GM12878 (cell line): Measurements from ENCODE around the gene LRRK1. TPM values are rescaled to one million over a fixed set of nuclear protein-coding genes. Genes with fewer than 3 reads are reported as not detected.

Experiments used
- ATAC-seq: fragments of 200-7000 bp; cut with Tn5 transposase; 3 replicates; pipeline ENCODE4 v1.9.1; 2020; ENCODE audit warnings: mild to moderate bottlenecking, moderate library complexity
- BruUV-seq: library from RNA; stranded (reverse); fragments of 400-500 nt; replicated peaks from 2 replicates; lab custom pipeline; 2021; lab: Mats Ljungman, UMichigan
- CTCF ChIA-PET: fragments of 300-600 bp; sonication (Branson Sonifier 250); formaldehyde crosslinking; extraction: SDS; loops from one replicate; lab custom pipeline; 2021; ENCODE audit warnings: inconsistent platforms; lab: Yijun Ruan, JAX
- POLR2A ChIA-PET: fragments of 350-600 bp; formaldehyde crosslinking; extraction: SDS; loops from one replicate; lab custom pipeline; 2021; ENCODE audit warnings: inconsistent platforms; lab: Charles Lee
- RAD21 ChIA-PET: fragments of 300-600 bp; sonication (Branson Sonifier 250); formaldehyde crosslinking; loops from one replicate; lab custom pipeline; 2023; ENCODE audit warnings: antibody characterized with exemption; ENCODE audit not compliant: unreplicated experiment; lab: Charles Lee
- SMC1A ChIA-PET: fragments of 300-600 bp; sonication (Branson Sonifier 250); formaldehyde crosslinking; loops from one replicate; lab custom pipeline; 2023; ENCODE audit not compliant: unreplicated experiment, uncharacterized antibody; lab: Charles Lee
- DNase-seq: peaks from one replicate; pipeline ENCODE4 v3.0.0-alpha.2; 2011; ENCODE audit warnings: low read depth, low spot score
- FAIRE-seq: peaks from 3 replicates; lab custom pipeline; 2011; peaks lifted over from hg19 to GRCh38; lab: Jason Lieb, UNC
- H2AFZ ChIP-seq: 2 replicates; pipeline ENCODE4 v1.6.0; 2011; ENCODE audit warnings: low read depth, low read length, control low read depth; ENCODE audit not compliant: control insufficient read depth
- H3K27ac ChIP-seq: 2 replicates; pipeline ENCODE4 v1.5.1; 2011; ENCODE audit warnings: control low read depth; ENCODE audit not compliant: control insufficient read depth, insufficient read depth
- H3K27me3 ChIP-seq, 2 experiments: replicated peaks in 1 of 2; 2 replicates each; pipeline versions ENCODE4 v1.6.0 to v1.6.1; 2011; ENCODE audit warnings: low read length in 1 of 2; ENCODE audit not compliant: control insufficient read depth in 2 of 2, insufficient read depth in 2 of 2
- H3K36me3 ChIP-seq, 2 experiments: 2 replicates each; pipeline ENCODE4 v1.5.1; 2011; ENCODE audit warnings: low read length in 1 of 2; ENCODE audit not compliant: control insufficient read depth in 2 of 2, insufficient read depth in 2 of 2
- H3K4me1 ChIP-seq: 2 replicates; pipeline ENCODE4 v1.6.1; 2011; ENCODE audit warnings: mild to moderate bottlenecking, low read length, moderate library complexity, mixed read lengths; ENCODE audit not compliant: control insufficient read depth, insufficient read depth
- H3K4me2 ChIP-seq: 2 replicates; pipeline ENCODE4 v1.6.0; 2011; ENCODE audit warnings: control low read depth; ENCODE audit not compliant: control insufficient read depth, insufficient read depth
- H3K4me3 ChIP-seq: fragments of 200-600 bp; sonication (generic); 2 replicates; pipeline ENCODE4 v1.5.1; 2016
- H3K79me2 ChIP-seq: 2 replicates; pipeline ENCODE4 v1.6.0; 2011; ENCODE audit warnings: low read length; ENCODE audit not compliant: control insufficient read depth, insufficient read depth
- H3K9ac ChIP-seq: 2 replicates; pipeline ENCODE4 v1.8.0; 2011; ENCODE audit warnings: low read length, control low read depth, mixed read lengths; ENCODE audit not compliant: control insufficient read depth, insufficient read depth
- H3K9me3 ChIP-seq: replicated peaks from 3 replicates; pipeline ENCODE4 v1.5.1; 2011; ENCODE audit warnings: mild to moderate bottlenecking, low read length; ENCODE audit not compliant: control insufficient read depth, insufficient read depth
- H4K20me1 ChIP-seq: 2 replicates; pipeline ENCODE4 v1.6.0; 2011; ENCODE audit not compliant: control insufficient read depth, insufficient read depth
- BHLHE40 ChIP-seq, 2 experiments: fragments of 450-650 bp in 1 of 2; IDR thresholded peaks; 2 replicates each; pipeline ENCODE4 v1.6.1; 2011 to 2017; ENCODE audit warnings: low read depth in 2 of 2, borderline replicate concordance in 1 of 2, improper control_type of control experiment in 1 of 2, low read length in 1 of 2, mild to moderate bottlenecking in 1 of 2
- CREM ChIP-seq: IDR thresholded peaks from 2 replicates; pipeline ENCODE4 v1.6.1; 2014; ENCODE audit warnings: antibody characterized with exemption, low read depth
- HDAC6 ChIP-seq: fragments of 200-600 bp; sonication (generic); IDR thresholded peaks from one replicate; pipeline ENCODE4 v1.8.0; 2017; ENCODE audit warnings: antibody characterized with exemption; ENCODE audit not compliant: unreplicated experiment
- JUND ChIP-seq: IDR thresholded peaks from 2 replicates; pipeline ENCODE4 v1.6.1; 2012; ENCODE audit warnings: low read depth, mild to moderate bottlenecking, low read length, improper control_type of control experiment, moderate library complexity
- RBBP5 ChIP-seq: fragments of 200-600 bp; sonication (generic); conservative IDR thresholded peaks from 2 replicates; pipeline ENCODE4 v1.6.1; 2016
- RCOR1 ChIP-seq: conservative IDR thresholded peaks from 2 replicates; pipeline ENCODE4 v1.6.1; 2012; ENCODE audit warnings: low read depth, low read length, improper control_type of control experiment
- ZNF24 ChIP-seq: fragments of 450-650 bp; IDR thresholded peaks from 2 replicates; pipeline ENCODE4 v1.6.1; 2017; ENCODE audit warnings: antibody characterized with exemption, mild to moderate bottlenecking
- ZNF622 ChIP-seq: fragments of 450-650 bp; IDR thresholded peaks from 2 replicates; pipeline ENCODE4 v1.6.1; 2017; ENCODE audit warnings: mild to moderate bottlenecking, inconsistent platforms
- WGBS: methylation state at CpG from one replicate; pipeline ENCODE4 v1.1.6; 2016; ENCODE audit warnings: low lambda C conversion rate; ENCODE audit not compliant: insufficient replicate concordance, insufficient coverage; ENCODE audit errors: missing lambda C conversion rate; 5-methylcytosine and 5-hydroxymethylcytosine counted together
- in situ Hi-C: fragments of 300-500 bp; cut with MboI; formaldehyde crosslinking; loops from 9 replicates; pipeline ENCODE4 v1.14.3; 2018; ENCODE audit warnings: mixed read lengths
- intact Hi-C: fragments of 100-400 bp; cut with micrococcal nuclease; formaldehyde crosslinking; loops from one replicate; pipeline ENCODE4 v1.14.2; 2022; ENCODE audit not compliant: unreplicated experiment
- polyA plus RNA-seq, 11 experiments: library from polyadenylated mRNA; depleted of rRNA in 4 of 11; unstranded in 6 of 11; stranded (reverse) in 5 of 11; fragments of >200 nt; fragmentation: Nextera tagmentation in 4 of 11; fragmentation: Illumina TruSeq in 1 of 11; extraction: Ambion mirVana in 4 of 11; extraction: Trizol in 1 of 11; gene quantifications; 1 replicate in 1 of 11; 2 replicates in 10 of 11; pipeline versions ENCODE4 v1.2.1 to v1.2.3, GENCODE V29; 2011 to 2016; ENCODE audit warnings: inconsistent platforms in 2 of 11, missing spikeins in 2 of 11, low read depth in 1 of 11
- total RNA-seq, 4 experiments: library from RNA; depleted of rRNA in 3 of 4; stranded (reverse); fragments of >200 nt in 3 of 4; fragmentation: Illumina TruSeq in 1 of 4; extraction: Trizol in 1 of 4; gene quantifications; 2 replicates each; pipeline versions ENCODE4 v1.2.1 to v1.2.3, GENCODE V29; 2013 to 2021
- TF ChIP-seq, protein P1 (sequence below): IDR thresholded peaks from 2 replicates; pipeline ENCODE4 v1.6.1; 2011; ENCODE audit warnings: borderline replicate concordance, low read depth, mild to moderate bottlenecking, moderate library complexity, mixed read lengths, low read length; ENCODE audit not compliant: insufficient read depth; ENCODE audit errors: extremely low read length

The LRRK1 gene
- total and polyA plus RNA-seq, 10 of the 15 experiments (the other 5 are each of a cell fraction or from before 2014, with no cell fraction given) = 2.2 to 58.3 (median 17.9) TPM

DNA sequence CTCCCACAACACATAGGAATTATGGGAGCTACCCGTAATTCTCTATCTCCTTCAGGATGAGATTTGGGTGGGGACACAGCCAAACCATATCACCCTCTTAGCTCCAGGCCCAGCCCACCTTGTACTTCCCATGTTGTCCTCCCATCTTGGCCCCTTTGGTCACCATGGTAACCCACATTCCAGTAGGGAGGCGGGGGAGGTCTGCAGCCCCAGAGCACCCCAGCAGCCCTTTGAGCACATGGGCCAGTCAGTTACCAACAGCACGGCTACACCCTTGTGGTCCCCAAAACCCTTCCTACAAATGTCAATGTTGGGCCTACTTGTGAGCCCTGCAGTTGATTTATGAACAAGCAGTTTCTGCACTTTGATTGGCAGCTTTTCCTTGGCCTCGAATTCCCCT, 84.5 kb downstream of the LRRK1 start:
- FAIRE-seq = no peak
- Histone ChIP-seq H3K9me3 (peaks cover 4% of the 10 kb centered on the region; the same call in 2 of the 3 replicates), H3K9ac (no peak overlapping the region), H3K27me3 (no peaks in the 10 kb centered on the region), H3K4me2 (no peak overlapping the region), H4K20me1 (no peaks in the 10 kb centered on the region), H3K4me3 (no peak overlapping the region), H3K27ac (no peak overlapping the region), H2AFZ (no peak overlapping the region), H3K79me2 (no peaks in the 10 kb centered on the region), H3K4me1 (peaks cover 11% of the 10 kb centered on the region), H3K36me3 (peaks cover 3 to 12% of the 10 kb centered on the region in 2 experiments)
- CTCF ChIA-PET = interaction anchor here (1.0 to 19.8 kb wide), 5 partner anchors 13 to 131 kb away, joined by 3 to 567 read pairs (median 4); partner anchors contain the start of gene LRRK1
- RAD21 ChIA-PET = interaction anchor here (1.6 to 11.4 kb wide), 2 partner anchors 77 to 85 kb away, joined by 3 to 287 read pairs; partner anchors contain the start of gene LRRK1
- no peak for DNase-seq
- BruUV-seq = no TSS peak
- TF ChIP-seq CREM (no peak), RCOR1 (no peak), ZNF24 (no peak), HDAC6 (no peak), JUND (no peak), BHLHE40 (IDR thresholded peaks at IDR 0.05; ENCODE audit: borderline replicate concordance in 1 of 2, low read depth in 2 of 2, low read length in 1 of 2) (no peak), ZNF622 (no peak), RBBP5 (no peak)
- TF ChIP-seq, protein P1, sequence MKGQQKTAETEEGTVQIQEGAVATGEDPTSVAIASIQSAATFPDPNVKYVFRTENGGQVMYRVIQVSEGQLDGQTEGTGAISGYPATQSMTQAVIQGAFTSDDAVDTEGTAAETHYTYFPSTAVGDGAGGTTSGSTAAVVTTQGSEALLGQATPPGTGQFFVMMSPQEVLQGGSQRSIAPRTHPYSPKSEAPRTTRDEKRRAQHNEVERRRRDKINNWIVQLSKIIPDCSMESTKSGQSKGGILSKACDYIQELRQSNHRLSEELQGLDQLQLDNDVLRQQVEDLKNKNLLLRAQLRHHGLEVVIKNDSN = no peak
- WGBS = 90% methylated on average over 4 of the region's 4 CpGs
- POLR2A ChIA-PET = interaction anchor here (1.1 to 1.2 kb wide), 3 partner anchors 61 to 86 kb away, joined by 3 to 4 read pairs (median 3); no protein-coding TSS in a partner anchor
- SMC1A ChIA-PET = interaction anchor here (1.0 to 11.7 kb wide), 2 partner anchors 13 to 85 kb away, joined by 3 to 316 read pairs; partner anchors contain the start of gene LRRK1
- in situ Hi-C loops = no loop called here
- intact Hi-C loops = no loop called here
- ATAC-seq = no peak
